Mesenchymal stem cell (in vitro differentiated cells and primary cell): Measurements from ENCODE around the gene CLN5.
A peak's percentile ranks its signal among the peaks of the same experiment; 100 is the strongest.

Source experiments
- DNase-seq: peaks from one replicate; pipeline ENCODE4 v3.0.0-alpha.2; 2013
- H2AFZ ChIP-seq: one replicate; pipeline ENCODE4 v1.6.1; 2013; ENCODE audit warnings: low read depth, mild to moderate bottlenecking, control low read depth, inconsistent platforms, low read length, moderate library complexity
- H2AK5ac ChIP-seq: 2 replicates; pipeline ENCODE4 v1.6.1; 2013; ENCODE audit warnings: low read length, moderate library complexity, mild to moderate bottlenecking, inconsistent platforms; ENCODE audit not compliant: severe bottlenecking
- H2BK120ac ChIP-seq: one replicate; pipeline ENCODE4 v1.6.1; 2013; ENCODE audit warnings: low read depth, mild to moderate bottlenecking, inconsistent platforms, low read length, moderate library complexity
- H2BK12ac ChIP-seq, 2 experiments: one replicate each; pipeline ENCODE4 v1.6.1; 2013; ENCODE audit warnings: inconsistent platforms in 2 of 2, low read length in 2 of 2, mild to moderate bottlenecking in 2 of 2, moderate library complexity in 2 of 2, control low read depth in 1 of 2
- H2BK15ac ChIP-seq: one replicate; pipeline ENCODE4 v1.6.1; 2013; ENCODE audit warnings: mild to moderate bottlenecking, low read depth, inconsistent platforms; ENCODE audit not compliant: poor library complexity, severe bottlenecking
- H2BK5ac ChIP-seq: 2 replicates; pipeline ENCODE4 v1.6.1; 2013; ENCODE audit warnings: low read depth, mild to moderate bottlenecking, low read length, control low read depth, inconsistent platforms; ENCODE audit not compliant: poor library complexity, severe bottlenecking
- H3K14ac ChIP-seq, 2 experiments: one replicate each; pipeline ENCODE4 v1.6.1; 2013; ENCODE audit warnings: inconsistent platforms in 2 of 2, low read length in 2 of 2, control low read depth in 1 of 2, mild to moderate bottlenecking in 1 of 2, moderate library complexity in 1 of 2
- H3K18ac ChIP-seq, 2 experiments: one replicate each; pipeline ENCODE4 v1.6.1; 2013; ENCODE audit warnings: inconsistent platforms in 2 of 2, low read length in 2 of 2, control low read depth in 1 of 2, low read depth in 1 of 2, mild to moderate bottlenecking in 1 of 2
- H3K23ac ChIP-seq, 2 experiments: one replicate each; pipeline ENCODE4 v1.6.1; 2013; ENCODE audit warnings: inconsistent platforms in 2 of 2, low read length in 2 of 2, mild to moderate bottlenecking in 2 of 2, moderate library complexity in 2 of 2, control low read depth in 1 of 2
- H3K27ac ChIP-seq: 2 replicates; pipeline ENCODE4 v1.5.1; 2013; ENCODE audit warnings: mild to moderate bottlenecking, moderate library complexity, low read length, control low read depth, inconsistent platforms; ENCODE audit not compliant: poor library complexity, severe bottlenecking
- H3K27me3 ChIP-seq, 2 experiments: 2 replicates each; pipeline versions ENCODE4 v1.6.1 to v1.7.0; 2013; ENCODE audit warnings: low read length in 2 of 2, mild to moderate bottlenecking in 2 of 2, moderate library complexity in 2 of 2, control low read depth in 1 of 2, inconsistent platforms in 1 of 2; ENCODE audit not compliant: control insufficient read depth in 1 of 2, insufficient read depth in 1 of 2
- H3K36me3 ChIP-seq, 2 experiments: 2 replicates each; pipeline versions ENCODE4 v1.6.1 to v1.7.0; 2013; ENCODE audit warnings: low read length in 2 of 2, control low read depth in 1 of 2, inconsistent platforms in 1 of 2, low read depth in 1 of 2, mild to moderate bottlenecking in 1 of 2; ENCODE audit not compliant: insufficient read depth in 2 of 2, control insufficient read depth in 1 of 2
- H3K4ac ChIP-seq, 2 experiments: one replicate each; pipeline ENCODE4 v1.6.1; 2013; ENCODE audit warnings: inconsistent platforms in 2 of 2, low read length in 2 of 2, mild to moderate bottlenecking in 2 of 2, moderate library complexity in 2 of 2, control low read depth in 1 of 2, low read depth in 1 of 2
- H3K4me1 ChIP-seq: 2 replicates; pipeline ENCODE4 v1.6.1; 2013; ENCODE audit warnings: low read depth, low read length, control low read depth; ENCODE audit not compliant: control insufficient read depth, insufficient read depth
- H3K4me2 ChIP-seq: 2 replicates; pipeline ENCODE4 v1.6.1; 2013; ENCODE audit warnings: low read length, mild to moderate bottlenecking, inconsistent platforms; ENCODE audit not compliant: poor library complexity, severe bottlenecking
- H3K4me3 ChIP-seq, 2 experiments: 2 replicates each; pipeline versions ENCODE4 v1.5.1 to v1.7.0; 2013; ENCODE audit warnings: low read length in 2 of 2, mild to moderate bottlenecking in 2 of 2, control low read depth in 1 of 2, low read depth in 1 of 2; ENCODE audit not compliant: insufficient read depth in 1 of 2
- H3K79me1 ChIP-seq: replicated peaks from 2 replicates; pipeline ENCODE4 v1.6.1; 2013; ENCODE audit warnings: mild to moderate bottlenecking, control low read depth, low read length, inconsistent platforms; ENCODE audit not compliant: poor library complexity, severe bottlenecking
- H3K9ac ChIP-seq: 2 replicates; pipeline ENCODE4 v1.7.0; 2013; ENCODE audit warnings: mild to moderate bottlenecking, low read length, moderate library complexity
- H3K9me3 ChIP-seq: 2 replicates; pipeline ENCODE4 v1.7.0; 2013; ENCODE audit warnings: mild to moderate bottlenecking, low read length; ENCODE audit not compliant: control insufficient read depth
- H4K8ac ChIP-seq: one replicate; pipeline ENCODE4 v1.6.1; 2013; ENCODE audit warnings: inconsistent platforms, mild to moderate bottlenecking, low read length, moderate library complexity
- H4K91ac ChIP-seq: one replicate; pipeline ENCODE4 v1.6.1; 2013; ENCODE audit warnings: mild to moderate bottlenecking, low read length, inconsistent platforms
- WGBS: methylation state at CpG from one replicate; pipeline ENCODE4 v1.1.7; 2013; ENCODE audit warnings: mixed read lengths; 5-methylcytosine and 5-hydroxymethylcytosine counted together

CLN5 gene

GRCh38 chr13:76993021-76993420 lies 1.1 kb downstream of the CLN5 start:
- H4K91ac ChIP-seq, result no peak overlapping the region
- H2BK15ac ChIP-seq, result no peak overlapping the region
- no peak overlapping the region for H3K23ac ChIP-seq
- H2BK12ac ChIP-seq, result no peak overlapping the region
- no peak overlapping the region for H4K8ac ChIP-seq
- no peak overlapping the region for H2AK5ac ChIP-seq
- H3K9ac ChIP-seq, result peak overlapping the region; percentile 98
- 40% methylated on average over 2 of the region's 3 CpGs for WGBS
- peak; percentile 56 for DNase-seq
- no peaks in the 10 kb centered on the region for H3K27me3 ChIP-seq
- H3K79me1 ChIP-seq, result peaks cover 20% of the 10 kb centered on the region
- no peak overlapping the region for H2AFZ ChIP-seq
- H3K18ac ChIP-seq, result no peak overlapping the region
- H2BK5ac ChIP-seq, result no peak overlapping the region
- H3K4me3 ChIP-seq, result peak overlapping the region in 1 of 2 experiments; percentile 96
- no peak overlapping the region for H3K4ac ChIP-seq
- H3K27ac ChIP-seq, result no peak overlapping the region
- no peak overlapping the region for H3K14ac ChIP-seq
- H3K36me3 ChIP-seq, result peaks cover 0 to 22% of the 10 kb centered on the region in 2 experiments
- no peaks in the 10 kb centered on the region for H3K9me3 ChIP-seq
- H2BK120ac ChIP-seq, result no peak overlapping the region
- H3K4me2 ChIP-seq, result peak overlapping the region; percentile 95
- H3K4me1 ChIP-seq, result peaks cover 7% of the 10 kb centered on the region

- Histone ChIP-seq H2AFZ (no peak overlapping the region), H4K8ac (no peak overlapping the region), H3K4me1 (peaks cover 7% of the 10 kb centered on the region), H3K23ac (no peak overlapping the region), H2BK12ac (no peak overlapping the region), H2BK15ac (no peak overlapping the region), H3K79me1 (peaks cover 20% of the 10 kb centered on the region), H3K4ac (no peak overlapping the region), H3K18ac (no peak overlapping the region), H3K4me3 (peak overlapping the region in 1 of 2 experiments; percentile 96), H3K27me3 (no peaks in the 10 kb centered on the region), H2BK5ac (no peak overlapping the region), H3K4me2 (peak overlapping the region; percentile 10), H4K91ac (no peak overlapping the region), H2BK120ac (no peak overlapping the region), H3K36me3 (peaks cover 0 to 26% of the 10 kb centered on the region in 2 experiments), H3K9ac (peak overlapping the region; percentile 98), H3K27ac (no peak overlapping the region), H3K14ac (no peak overlapping the region), H2AK5ac (no peak overlapping the region), H3K9me3 (no peaks in the 10 kb centered on the region)
- no peak for DNase-seq
- WGBS, result 98% methylated on average over 3 of the region's 5 CpGs
These were observed 1.6 kb downstream of the CLN5 start for GRCh38 chr13:76993473-76993872.

- H3K9ac ChIP-seq, result peak overlapping the region; percentile 98
- H3K14ac ChIP-seq, result no peak overlapping the region
- H2BK120ac ChIP-seq, result no peak overlapping the region
- no peak overlapping the region for H2AK5ac ChIP-seq
- H3K27me3 ChIP-seq, result no peaks in the 10 kb centered on the region
- DNase-seq, result no peak
- no peak overlapping the region for H3K4me3 ChIP-seq
- no peak overlapping the region for H3K23ac ChIP-seq
- peaks cover 22% of the 10 kb centered on the region for H3K79me1 ChIP-seq
- H3K9me3 ChIP-seq, result no peaks in the 10 kb centered on the region
- H2AFZ ChIP-seq, result no peak overlapping the region
- no peak overlapping the region for H2BK15ac ChIP-seq
- no peak overlapping the region for H3K18ac ChIP-seq
- no peak overlapping the region for H3K4me2 ChIP-seq
- H3K4ac ChIP-seq, result no peak overlapping the region
- no peak overlapping the region for H4K8ac ChIP-seq
- peaks cover 7% of the 10 kb centered on the region for H3K4me1 ChIP-seq
- H4K91ac ChIP-seq, result no peak overlapping the region
- H3K36me3 ChIP-seq, result peaks cover under 1 to 35% of the 10 kb centered on the region in 2 experiments
- no peak overlapping the region for H3K27ac ChIP-seq
- H2BK5ac ChIP-seq, result no peak overlapping the region
- 96% methylated on average over 2 of the region's 3 CpGs for WGBS
- H2BK12ac ChIP-seq, result no peak overlapping the region
These were observed 2.4 kb downstream of the CLN5 start for GRCh38 chr13:76994281-76994680.

GRCh38 chr13:77000475-77000874 lies 8.6 kb downstream of the CLN5 start:
- H3K4me3 ChIP-seq, result no peak overlapping the region
- no peak overlapping the region for H3K14ac ChIP-seq
- H4K8ac ChIP-seq, result no peak overlapping the region
- peak overlapping the region; percentile 23 for H3K27ac ChIP-seq
- no peak overlapping the region for H3K4me2 ChIP-seq
- no peak overlapping the region for H4K91ac ChIP-seq
- no peak overlapping the region for H3K23ac ChIP-seq
- no peak for DNase-seq
- H2AFZ ChIP-seq, result no peak overlapping the region
- no peaks in the 10 kb centered on the region for H3K27me3 ChIP-seq
- H3K79me1 ChIP-seq, result peaks cover 18% of the 10 kb centered on the region
- no peak overlapping the region for H3K9ac ChIP-seq
- no CpG with 5 or more reads among the region's 1 CpG for WGBS
- H2AK5ac ChIP-seq, result no peak overlapping the region
- peaks cover 6 to 63% of the 10 kb centered on the region in 2 experiments for H3K36me3 ChIP-seq
- no peak overlapping the region for H2BK12ac ChIP-seq
- no peak overlapping the region for H3K18ac ChIP-seq
- no peak overlapping the region for H2BK15ac ChIP-seq
- H3K9me3 ChIP-seq, result no peaks in the 10 kb centered on the region
- no peaks in the 10 kb centered on the region for H3K4me1 ChIP-seq
- no peak overlapping the region for H3K4ac ChIP-seq
- no peak overlapping the region for H2BK5ac ChIP-seq
- no peak overlapping the region for H2BK120ac ChIP-seq
